H1 (cell line): ENCODE data around the gene CCNG1. TPM values are rescaled to one million over a fixed set of nuclear protein-coding genes. Genes with fewer than 3 reads are reported as not detected.

Experiments
- CTCF ChIA-PET: fragments of 300-600 bp; sonication (Branson Sonifier 250); formaldehyde crosslinking; loops from one replicate; lab custom pipeline; 2021; ENCODE audit not compliant: partially characterized antibody; lab: Charles Lee
- POLR2A ChIA-PET: fragments of 300-600 bp; sonication (Branson Sonifier 250); formaldehyde crosslinking; loops from one replicate; lab custom pipeline; 2021; ENCODE audit warnings: inconsistent platforms; ENCODE audit not compliant: partially characterized antibody; lab: Charles Lee
- DNase-seq, 2 experiments: peaks; one replicate each; pipeline versions ENCODE4 v3.0.0 to v3.0.0-alpha.2; 2010 to 2022; ENCODE audit warnings: low spot score in 2 of 2, low read depth in 1 of 2, mixed read lengths in 1 of 2
- FAIRE-seq: peaks from 2 replicates; lab custom pipeline; 2011; peaks lifted over from hg19 to GRCh38; lab: Jason Lieb, UNC
- H2AFZ ChIP-seq: 2 replicates; pipeline ENCODE4 v1.8.1; 2012; ENCODE audit warnings: low read length, inconsistent platforms
- H2AK5ac ChIP-seq: 2 replicates; pipeline ENCODE4 v1.6.1; 2013; ENCODE audit warnings: low read depth, low read length
- H2BK120ac ChIP-seq: replicated peaks from 2 replicates; pipeline ENCODE3; 2013; ENCODE audit warnings: low read depth, low read length, inconsistent platforms
- H2BK12ac ChIP-seq: 2 replicates; pipeline ENCODE4 v1.6.1; 2013; ENCODE audit warnings: low read depth, low read length
- H2BK15ac ChIP-seq: 2 replicates; pipeline ENCODE4 v1.6.1; 2013; ENCODE audit warnings: low read length
- H2BK20ac ChIP-seq: 2 replicates; pipeline ENCODE4 v1.6.1; 2013; ENCODE audit warnings: low read length
- H2BK5ac ChIP-seq: 2 replicates; pipeline ENCODE4 v1.6.1; 2013; ENCODE audit warnings: low read depth, low read length
- H3K14ac ChIP-seq: 2 replicates; pipeline ENCODE4 v1.6.1; 2013; ENCODE audit warnings: inconsistent platforms; ENCODE audit not compliant: insufficient read length
- H3K18ac ChIP-seq: 2 replicates; pipeline ENCODE4 v1.6.1; 2013; ENCODE audit warnings: low read length; ENCODE audit errors: extremely low read depth
- H3K23ac ChIP-seq: 2 replicates; pipeline ENCODE4 v1.6.1; 2013; ENCODE audit warnings: inconsistent platforms; ENCODE audit not compliant: insufficient read length
- H3K23me2 ChIP-seq: 2 replicates; pipeline ENCODE4 v1.6.1; 2013; ENCODE audit warnings: low read depth, low read length
- H3K27ac ChIP-seq: 2 replicates; pipeline ENCODE4 v1.6.1; 2011; ENCODE audit warnings: low read depth, low read length, inconsistent platforms
- H3K27me3 ChIP-seq, 4 experiments: replicated peaks in 1 of 4; 1 replicate in 1 of 4; 2 replicates in 3 of 4; pipeline versions ENCODE4 v1.6.1 to v1.8.1; 2011 to 2013; ENCODE audit warnings: low read length in 3 of 4, mild to moderate bottlenecking in 3 of 4, inconsistent platforms in 2 of 4, mixed read lengths in 2 of 4, moderate library complexity in 1 of 4; ENCODE audit not compliant: control insufficient read depth in 3 of 4, insufficient read depth in 3 of 4; ENCODE audit errors: extremely low read depth in 1 of 4
- H3K36me3 ChIP-seq, 4 experiments: 2 replicates each; pipeline versions ENCODE4 v1.6.1 to v1.8.1; 2011 to 2013; ENCODE audit warnings: mild to moderate bottlenecking in 4 of 4, low read length in 3 of 4, moderate library complexity in 2 of 4, control low read depth in 1 of 4, inconsistent platforms in 1 of 4; ENCODE audit not compliant: insufficient read depth in 4 of 4, control insufficient read depth in 2 of 4
- H3K4ac ChIP-seq: replicated peaks from 2 replicates; pipeline ENCODE3; 2013; ENCODE audit warnings: low read length, low read depth, mixed read lengths, inconsistent platforms; ENCODE audit not compliant: insufficient read length
- H3K4me1 ChIP-seq, 4 experiments: replicated peaks in 1 of 4; 1 replicate in 1 of 4; 2 replicates in 3 of 4; pipeline versions ENCODE4 v1.6.1 to v1.8.1; 2011 to 2013; ENCODE audit warnings: low read length in 3 of 4, inconsistent platforms in 2 of 4, mixed read lengths in 1 of 4; ENCODE audit not compliant: insufficient read depth in 4 of 4, control insufficient read depth in 3 of 4
- H3K4me2 ChIP-seq, 2 experiments: 2 replicates each; pipeline versions ENCODE4 v1.6.1 to v1.8.1; 2011 to 2013; ENCODE audit warnings: low read depth in 2 of 2, low read length in 2 of 2, control low read depth in 1 of 2, inconsistent platforms in 1 of 2, mild to moderate bottlenecking in 1 of 2; ENCODE audit not compliant: insufficient read depth in 1 of 2
- H3K4me3 ChIP-seq, 4 experiments: fragments of 200-600, 300-600 bp in 1 of 4; sonication (generic), shearing (Covaris generic), sonication (Bioruptor Twin) in 1 of 4; 2 replicates each; pipeline versions ENCODE4 v1.5.1 to v1.8.1; 2011 to 2016; ENCODE audit warnings: low read length in 4 of 4, low read depth in 3 of 4, control low read depth in 2 of 4, inconsistent platforms in 2 of 4, mild to moderate bottlenecking in 2 of 4, mixed read lengths in 1 of 4, moderate library complexity in 1 of 4; ENCODE audit not compliant: insufficient read depth in 2 of 4; ENCODE audit errors: extremely low read depth in 1 of 4
- H3K56ac ChIP-seq: replicated peaks from 2 replicates; pipeline ENCODE3; 2013; ENCODE audit warnings: low read depth, mild to moderate bottlenecking, mixed read lengths, low read length, inconsistent platforms; ENCODE audit not compliant: insufficient read length
- H3K79me1 ChIP-seq: 2 replicates; pipeline ENCODE4 v1.6.1; 2013; ENCODE audit warnings: low read depth, low read length, control low read depth
- H3K79me2 ChIP-seq, 2 experiments: 2 replicates each; pipeline versions ENCODE4 v1.6.1 to v1.8.1; 2012 to 2013; ENCODE audit warnings: low read length in 2 of 2, mild to moderate bottlenecking in 2 of 2, inconsistent platforms in 1 of 2; ENCODE audit not compliant: insufficient read depth in 2 of 2, control insufficient read depth in 1 of 2
- H3K9ac ChIP-seq, 4 experiments: replicated peaks in 1 of 4; 1 replicate in 1 of 4; 2 replicates in 3 of 4; pipeline versions ENCODE4 v1.6.1 to v1.8.1; 2011 to 2013; ENCODE audit warnings: low read depth in 3 of 4, low read length in 3 of 4, control low read depth in 2 of 4, mild to moderate bottlenecking in 2 of 4, moderate library complexity in 2 of 4, inconsistent platforms in 1 of 4; ENCODE audit errors: extremely low read depth in 1 of 4
- H3K9me3 ChIP-seq, 2 experiments: 2 replicates each; pipeline versions ENCODE4 v1.6.1 to v1.8.1; 2012 to 2013; ENCODE audit warnings: mild to moderate bottlenecking in 2 of 2, moderate library complexity in 2 of 2, control low read depth in 1 of 2, inconsistent platforms in 1 of 2, low read depth in 1 of 2, low read length in 1 of 2, mixed read lengths in 1 of 2; ENCODE audit not compliant: insufficient read depth in 2 of 2
- H4K20me1 ChIP-seq, 2 experiments: replicated peaks in 1 of 2; 2 replicates each; pipeline versions ENCODE3 to v1.8.1; 2011 to 2013; ENCODE audit warnings: inconsistent platforms in 2 of 2, low read length in 2 of 2, mild to moderate bottlenecking in 1 of 2; ENCODE audit not compliant: insufficient read depth in 2 of 2, control insufficient read depth in 1 of 2
- H4K5ac ChIP-seq: 2 replicates; pipeline ENCODE4 v1.6.1; 2013; ENCODE audit warnings: low read length, low read depth, mixed read lengths, inconsistent platforms; ENCODE audit not compliant: insufficient read length
- H4K8ac ChIP-seq: 2 replicates; pipeline ENCODE4 v1.8.0; 2013; ENCODE audit warnings: mild to moderate bottlenecking, moderate library complexity, low read length, inconsistent platforms; ENCODE audit not compliant: insufficient read depth; ENCODE audit errors: extremely low read depth
- H4K91ac ChIP-seq: replicated peaks from 2 replicates; pipeline ENCODE3; 2013; ENCODE audit warnings: low read length, mixed read lengths, inconsistent platforms; ENCODE audit not compliant: insufficient read length
- BRCA1 ChIP-seq: IDR thresholded peaks from 2 replicates; pipeline ENCODE4 v1.6.1; 2012; ENCODE audit warnings: low read depth, low read length, improper control_type of control experiment
- CEBPB ChIP-seq: IDR thresholded peaks from 2 replicates; pipeline ENCODE4 v1.6.1; 2012; ENCODE audit warnings: low read depth, low read length
- CTBP2 ChIP-seq: IDR thresholded peaks from 2 replicates; pipeline ENCODE4 v1.7.0; 2011; ENCODE audit warnings: borderline replicate concordance, mild to moderate bottlenecking, moderate library complexity, mixed read lengths, low read length; ENCODE audit not compliant: insufficient read depth, insufficient read length
- POLR2A ChIP-seq, 2 experiments: IDR thresholded peaks; 1 replicate in 1 of 2; 2 replicates in 1 of 2; pipeline ENCODE4 v1.6.1; 2011; ENCODE audit warnings: low read depth in 2 of 2, low read length in 2 of 2, mild to moderate bottlenecking in 2 of 2; ENCODE audit errors: control extremely low read depth in 1 of 2
- WGBS, 2 experiments: shearing (Covaris generic) in 1 of 2; methylation state at CpG; one replicate each; pipeline versions ENCODE4 v1.1.6 to v1.1.7; 2013 to 2015; ENCODE audit warnings: low lambda C conversion rate in 2 of 2, mixed read lengths in 2 of 2, inconsistent platforms in 1 of 2, low coverage in 1 of 2, missing lambda C conversion rate in 1 of 2; ENCODE audit not compliant: insufficient replicate concordance in 2 of 2, insufficient coverage in 1 of 2, insufficient read length in 1 of 2; ENCODE audit errors: extremely low coverage in 1 of 2, missing lambda C conversion rate in 1 of 2; 5-methylcytosine and 5-hydroxymethylcytosine counted together
- polyA plus RNA-seq, 7 experiments: library from polyadenylated mRNA; depleted of rRNA in 3 of 7; stranded (reverse) in 5 of 7; unstranded in 2 of 7; fragments of >200 nt in 5 of 7; fragments of 200-250 nt in 2 of 7; gene quantifications; 1 replicate in 5 of 7; 2 replicates in 1 of 7; 4 replicates in 1 of 7; pipeline versions ENCODE4 v1.2.1 to v1.2.3, GENCODE V29; 2011 to 2013; ENCODE audit warnings: missing spikeins in 2 of 7, mixed read lengths in 2 of 7
- total RNA-seq: library from RNA; stranded (reverse); fragmentation: NEBNext Ultra II Directional; extraction: Animal tissue kit (Norgen Biotek cat#: 25700); gene quantifications from 2 replicates; pipeline ENCODE4 v1.2.1, GENCODE V29; 2021
- TF ChIP-seq, protein P1 (sequence below): IDR thresholded peaks from 2 replicates; pipeline ENCODE4 v1.6.1; 2011; ENCODE audit warnings: low read length, improper control_type of control experiment

The CCNG1 gene
- total and polyA plus RNA-seq, 2 of the 8 experiments (the other 6 are each of a cell fraction or from before 2014, with no cell fraction given): 165 to 369 TPM

DNA sequence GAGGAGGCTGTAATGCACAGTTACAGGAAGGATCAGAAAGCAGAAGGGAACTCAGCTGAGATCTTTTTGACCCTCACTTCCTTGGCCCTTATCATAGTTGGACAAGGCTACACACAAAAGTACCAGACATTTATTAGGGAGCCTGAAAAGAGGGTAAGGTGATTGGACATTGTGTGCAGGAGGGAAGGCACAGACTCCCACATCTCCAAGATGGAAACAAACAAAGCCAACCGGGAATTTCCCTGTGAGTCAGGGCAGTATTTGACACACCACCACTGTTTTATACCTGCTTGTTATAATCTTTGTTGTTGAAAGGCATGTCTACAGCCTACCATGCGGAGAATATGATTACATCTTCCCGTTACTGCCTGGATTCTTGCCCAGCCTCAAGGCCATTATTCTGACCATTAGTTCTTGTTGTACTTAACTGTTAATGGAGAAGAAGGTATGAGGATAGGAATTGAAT lies 3.0 kb upstream of the CCNG1 start:
- no peak overlapping the region for H2AFZ ChIP-seq
- H4K8ac ChIP-seq: no peak overlapping the region
- ChIA-PET CTCF (interaction anchor here (1.2 to 1.6 kb wide), 2 partner anchors 25 to 26 kb away, joined by 3 read pairs; no protein-coding TSS in a partner anchor), POLR2A (interaction anchor here (0.9 kb wide), 1 partner anchor 20 kb away, joined by 3 read pairs; no protein-coding TSS in a partner anchor)
- no peak for TF ChIP-seq BRCA1
- TF ChIP-seq, protein P1, sequence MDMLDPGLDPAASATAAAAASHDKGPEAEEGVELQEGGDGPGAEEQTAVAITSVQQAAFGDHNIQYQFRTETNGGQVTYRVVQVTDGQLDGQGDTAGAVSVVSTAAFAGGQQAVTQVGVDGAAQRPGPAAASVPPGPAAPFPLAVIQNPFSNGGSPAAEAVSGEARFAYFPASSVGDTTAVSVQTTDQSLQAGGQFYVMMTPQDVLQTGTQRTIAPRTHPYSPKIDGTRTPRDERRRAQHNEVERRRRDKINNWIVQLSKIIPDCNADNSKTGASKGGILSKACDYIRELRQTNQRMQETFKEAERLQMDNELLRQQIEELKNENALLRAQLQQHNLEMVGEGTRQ: no peak
- no peak for TF ChIP-seq CTBP2
- TF ChIP-seq POLR2A (IDR thresholded peaks at IDR 0.05; ENCODE audit: control extremely low read depth in 1 of 2, low read depth in 2 of 2, low read length in 2 of 2): no peak
- TF ChIP-seq CEBPB: no peak
- DNase-seq (no peak), FAIRE-seq (no peak)
- H3K9ac ChIP-seq: no peak overlapping the region
- peaks cover 14 to 23% of the 10 kb centered on the region in 2 experiments for H3K79me2 ChIP-seq
- H3K14ac ChIP-seq: no peak overlapping the region
- no peak overlapping the region for H2BK120ac ChIP-seq
- no peak overlapping the region for H2BK12ac ChIP-seq
- no peak overlapping the region for H3K56ac ChIP-seq
- peaks cover 4% of the 10 kb centered on the region; the same call in 1 of the 2 replicates for H3K23me2 ChIP-seq
- H3K27me3 ChIP-seq: no peaks in the 10 kb centered on the region
- no peaks in the 10 kb centered on the region for H3K9me3 ChIP-seq
- H4K5ac ChIP-seq: no peak overlapping the region
- H3K79me1 ChIP-seq: no peaks in the 10 kb centered on the region
- H3K4me2 ChIP-seq: no peak overlapping the region
- H3K4ac ChIP-seq: no peak overlapping the region
- H2BK5ac ChIP-seq: no peak overlapping the region
- no peak overlapping the region for H3K23ac ChIP-seq
- H4K91ac ChIP-seq: no peak overlapping the region
- no peak overlapping the region for H2BK20ac ChIP-seq
- H3K36me3 ChIP-seq: peaks cover 0 to 5% (median 4%) of the 10 kb centered on the region in 4 experiments; a peak in 4 of 8 replicates
- no peak overlapping the region for H3K4me3 ChIP-seq
- peaks cover 4 to 10% of the 10 kb centered on the region in 2 experiments for H4K20me1 ChIP-seq
- H3K27ac ChIP-seq: no peak overlapping the region
- H3K18ac ChIP-seq: no peak overlapping the region
- no peak overlapping the region for H2BK15ac ChIP-seq
- no peak overlapping the region for H2AK5ac ChIP-seq
- peaks cover 0 to 3% (median under 1%) of the 10 kb centered on the region in 4 experiments; a peak in 2 of 7 replicates for H3K4me1 ChIP-seq
- WGBS, 2 experiments: 91% methylated on average over 3 of the region's 3 CpGs; no CpG with 5 or more reads in 1 of the 2 experiments
